Myometrial cell (primary cell): ENCODE measurements around the gene TPGS1. TPM values are rescaled to one million over a fixed set of nuclear protein-coding genes. Genes with fewer than 3 reads are reported as not detected.

Source experiments
- total RNA-seq: library from RNA; depleted of rRNA; stranded (reverse); fragments of >200 nt; gene quantifications from 2 replicates; pipeline ENCODE4 v1.2.3, GENCODE V29; 2015

The TPGS1 gene
- total RNA-seq = 36.0 and 58.5 TPM in 2 replicates

GRCh38 chr19:507286-508203 is at the start of gene TPGS1:
Gene TPGS1, plus strand, starts transcription at chr19:507497. Its CDS starts 10 bp downstream, at chr19:507507.

GRCh38 chr19:460877-461720 is 46.2 kb upstream of the TPGS1 start, which contains the start of gene SHC2:
Gene SHC2, minus strand, starts transcription at chr19:461033. Its CDS starts 37 bp downstream, at chr19:460996.

GRCh38 chr19:496112-496665 is 11.1 kb upstream of the TPGS1 start, which contains the start of gene MADCAM1:
Gene MADCAM1, plus strand, starts transcription at chr19:496486. Its CDS starts 14 bp downstream, at chr19:496500.

GRCh38 chr19:531753-532560 is 24.7 kb downstream of the TPGS1 start, which contains the start of gene CDC34:
Gene CDC34, plus strand, starts transcription at chr19:531760. Its CDS starts 172 bp downstream, at chr19:531932.

GRCh38 chr19:543910-544608 is 36.8 kb downstream of the TPGS1 start, which contains the start of gene GZMM:
Gene GZMM, plus strand, starts transcription at chr19:544053. Its CDS starts 19 bp downstream, at chr19:544072.

Other genes starting within 250 kb of the TPGS1 start
- gene PLPP2, start 216.1 kb upstream of the TPGS1 start, total RNA-seq = 29.2 and 38.9 TPM in 2 replicates
- 30.0 and 36.9 TPM in 2 replicates for gene MIER2, start 162.7 kb upstream of the TPGS1 start, total RNA-seq
- gene C2CD4C, start 98.3 kb upstream of the TPGS1 start, total RNA-seq = not detected in 2 replicates
- gene SHC2, start 46.5 kb upstream of the TPGS1 start, total RNA-seq = under 0.01 TPM in 1 of 2 replicates, not detected in the other
- gene MADCAM1, start 11.0 kb upstream of the TPGS1 start, total RNA-seq = 0.18 TPM in 1 of 2 replicates, not detected in the other
- gene CDC34, start 24.3 kb downstream of the TPGS1 start, total RNA-seq = 49.8 and 59.4 TPM in 2 replicates
- gene GZMM, start 36.6 kb downstream of the TPGS1 start, total RNA-seq = not detected in 2 replicates
- 709 and 859 TPM in 2 replicates for gene BSG, start 65.1 kb downstream of the TPGS1 start, total RNA-seq
- 1.2 TPM in 2 replicates for gene HCN2, start 82.4 kb downstream of the TPGS1 start, total RNA-seq
- 33.4 and 34.7 TPM in 2 replicates for gene POLRMT, start 126.0 kb downstream of the TPGS1 start, total RNA-seq
- not detected in 2 replicates for gene FGF22, start 132.4 kb downstream of the TPGS1 start, total RNA-seq
- 65.7 and 83.5 TPM in 2 replicates for gene RNF126, start 155.7 kb downstream of the TPGS1 start, total RNA-seq
- gene FSTL3, start 168.9 kb downstream of the TPGS1 start, total RNA-seq = 68.0 and 111 TPM in 2 replicates
- not detected in 2 replicates for gene PRSS57, start 188.0 kb downstream of the TPGS1 start, total RNA-seq
- gene PALM, start 201.4 kb downstream of the TPGS1 start, total RNA-seq = 0.35 and 6.3 TPM in 2 replicates
- 0.86 TPM in 1 of 2 replicates, not detected in the other for gene MISP, start 243.6 kb downstream of the TPGS1 start, total RNA-seq